NCI-H2196 (cell line): ENCODE results near the gene RNF141.

Experiments
- DNase-seq: peaks from one replicate; lab custom pipeline; 2025; ENCODE audit not compliant: unreplicated experiment; lab: John Stamatoyannopoulos, UW

The RNF141 gene

GRCh38 chr11:10499874-10500601 lies 40.9 kb downstream of the RNF141 start:
- no peak for DNase-seq

- no peak for DNase-seq
These were observed 41.5 kb downstream of the RNF141 start for GRCh38 chr11:10499452-10499851.

GRCh38 chr11:10498426-10499250 lies 42.3 kb downstream of the RNF141 start:
- no peak for DNase-seq

GRCh38 chr11:10498022-10498400 lies 43.0 kb downstream of the RNF141 start:
- DNase-seq = no peak

- DNase-seq = no peak
These were observed 43.5 kb downstream of the RNF141 start for GRCh38 chr11:10497371-10498021.

GRCh38 chr11:10496296-10496936 lies 44.6 kb downstream of the RNF141 start:
- DNase-seq = no peak

- DNase-seq = no peak
These were observed 45.6 kb downstream of the RNF141 start for GRCh38 chr11:10495464-10495786.

GRCh38 chr11:10494636-10495463 lies 46.1 kb downstream of the RNF141 start:
- no peak for DNase-seq

- DNase-seq = no peak
These were observed 47.8 kb downstream of the RNF141 start for GRCh38 chr11:10493041-10493663.

GRCh38 chr11:10492084-10492483 lies 48.9 kb downstream of the RNF141 start:
- no peak for DNase-seq

- peak; percentile 69 for DNase-seq
These were observed 50.4 kb downstream of the RNF141 start for GRCh38 chr11:10490398-10491241.

GRCh38 chr11:10490032-10490397 lies 51.0 kb downstream of the RNF141 start:
- no peak for DNase-seq

- no peak for DNase-seq
These were observed 51.9 kb downstream of the RNF141 start for GRCh38 chr11:10488934-10489691.

- no peak for DNase-seq
These were observed 52.7 kb downstream of the RNF141 start for GRCh38 chr11:10488121-10488933.

- DNase-seq = no peak
These were observed 53.9 kb downstream of the RNF141 start for GRCh38 chr11:10487002-10487647.

- DNase-seq = no peak
These were observed 54.7 kb downstream of the RNF141 start for GRCh38 chr11:10486161-10486840.

GRCh38 chr11:10485646-10486045 lies 55.3 kb downstream of the RNF141 start:
- no peak for DNase-seq
